GM19467 (cell line): ENCODE results near the gene LIMS4.
A peak's percentile ranks its signal among the peaks of the same experiment; 100 is the strongest.
"Not testable (repeated sequence)": the region's sequence is repeated elsewhere in the genome, so short reads cannot be mapped to it uniquely, and the experiment has no call there.

Experiments used
- ATAC-seq: cut with Tn5 transposase; IDR thresholded peaks from one replicate; pipeline ENCODE4 v1.9.1; 2021; ENCODE audit warnings: mild to moderate bottlenecking, moderate library complexity; ENCODE audit not compliant: unreplicated experiment

LIMS4 gene

GRCh38 chr2:110455080-110455670 is 17.4 kb downstream of the LIMS4 start:
- not testable (repeated sequence) for ATAC-seq

GRCh38 chr2:110450951-110451350 is 21.7 kb downstream of the LIMS4 start:
- ATAC-seq, result not testable (repeated sequence)

DNA sequence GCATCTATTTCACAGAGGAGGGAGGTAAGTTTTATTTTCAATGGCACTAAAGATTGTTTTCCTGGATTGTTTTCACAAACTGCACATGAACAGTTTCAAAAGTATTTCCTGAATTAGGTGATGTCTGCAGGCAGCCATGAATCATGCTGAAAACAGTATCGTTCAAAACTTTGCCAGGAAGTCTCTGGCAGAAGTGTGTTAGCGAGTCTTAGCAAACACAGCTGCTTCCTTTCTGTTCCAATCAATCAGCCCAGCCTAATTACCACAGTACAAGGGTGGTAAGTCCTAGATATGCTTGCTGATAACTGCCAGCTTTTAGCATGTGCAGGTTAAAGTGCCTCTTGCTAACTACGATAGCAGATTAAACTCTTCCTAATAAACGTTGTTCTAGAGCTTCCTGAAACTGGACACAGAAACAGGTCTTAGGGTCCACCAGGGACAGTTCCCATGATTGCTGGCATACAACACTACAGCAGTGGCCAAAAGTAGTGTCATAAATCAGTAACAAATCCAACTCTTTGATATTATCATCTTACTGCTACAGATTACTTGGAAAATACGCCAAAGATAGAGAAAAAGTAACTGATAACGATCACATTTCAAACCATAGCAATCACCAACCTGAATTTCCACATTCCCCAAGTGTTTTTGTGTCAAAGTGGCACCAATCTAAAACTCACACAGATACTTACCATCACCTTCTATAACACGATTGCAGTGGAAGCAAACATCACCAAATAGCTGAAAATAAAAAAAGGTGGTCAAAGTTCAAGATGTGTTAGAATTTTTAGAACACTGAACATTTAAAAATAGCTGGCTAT is 23.3 kb downstream of the LIMS4 start:
- ATAC-seq, result not testable (repeated sequence)

DNA sequence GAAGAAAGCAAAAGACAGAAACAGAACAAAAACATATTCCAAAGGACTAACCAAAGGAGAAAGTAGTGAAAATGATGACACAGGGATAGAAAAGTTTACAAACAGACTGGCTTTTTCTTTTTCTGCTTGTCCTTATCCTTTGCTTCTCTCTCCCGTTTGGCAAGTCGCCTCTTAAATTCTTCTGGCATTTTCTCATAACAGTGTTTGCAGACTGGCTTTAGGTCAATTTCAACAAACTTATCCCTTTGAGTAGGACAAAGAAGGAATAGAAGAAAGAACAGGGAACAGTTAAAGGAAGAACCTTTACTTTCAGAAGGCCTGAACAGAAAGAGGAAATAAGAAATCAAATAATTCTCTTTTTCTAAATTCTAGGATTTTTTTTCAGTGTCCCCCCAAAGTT is 26.0 kb downstream of the LIMS4 start:
- ATAC-seq, result not testable (repeated sequence)

- ATAC-seq, result not testable (repeated sequence)
Observed at GRCh38 chr2:110443305-110444005, 29.2 kb downstream of the LIMS4 start.

GRCh38 chr2:110441905-110442304 is 30.7 kb downstream of the LIMS4 start:
- not testable (repeated sequence) for ATAC-seq

- ATAC-seq, result not testable (repeated sequence)
Observed at GRCh38 chr2:110434565-110434964, 38.1 kb downstream of the LIMS4 start.

DNA sequence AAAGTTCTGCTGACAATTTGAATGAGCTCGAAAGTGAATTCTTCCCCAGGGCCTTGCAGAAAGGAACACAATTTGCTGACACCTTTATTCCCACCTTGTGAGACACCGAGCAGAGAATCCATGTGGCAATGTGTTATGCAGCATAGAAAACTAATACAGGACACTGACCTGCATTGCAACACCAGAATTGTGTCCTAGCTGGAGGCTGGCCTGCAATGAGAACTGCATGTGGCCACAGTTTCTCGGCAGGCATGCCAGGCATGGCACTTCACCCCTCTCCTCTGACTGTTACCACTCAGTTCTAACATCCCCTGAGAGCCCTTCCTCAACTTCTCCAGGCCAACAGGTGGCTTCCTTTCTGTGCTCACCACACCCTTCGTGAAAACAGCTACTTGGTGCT is 46.9 kb downstream of the LIMS4 start:
- not testable (repeated sequence) for ATAC-seq

- ATAC-seq, result not testable (repeated sequence)
Observed at GRCh38 chr2:110424421-110424820, 48.2 kb downstream of the LIMS4 start.

DNA sequence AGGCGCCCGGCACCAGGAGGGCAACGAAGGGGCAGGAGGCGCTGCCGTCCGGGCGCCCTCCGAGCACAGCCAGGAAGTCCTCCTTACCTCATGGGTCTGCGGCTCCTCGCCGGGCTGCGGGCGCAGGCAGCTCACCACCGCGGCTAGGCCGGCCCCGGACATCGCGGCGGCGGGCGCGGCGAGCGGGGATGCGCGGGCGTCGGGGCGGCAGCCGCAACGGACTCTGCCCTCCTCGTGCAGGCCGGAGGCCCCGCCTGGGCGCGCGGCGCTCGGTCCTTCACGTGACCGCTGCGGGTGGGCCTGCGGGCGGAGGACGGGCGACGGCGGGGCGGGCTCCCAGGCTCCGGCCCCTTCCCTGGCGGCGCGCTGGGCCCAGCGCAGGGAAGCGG is 49.0 kb downstream of the LIMS4 start:
- not testable (repeated sequence) for ATAC-seq

GRCh38 chr2:110422852-110423573 is 49.6 kb downstream of the LIMS4 start:
- not testable (repeated sequence) for ATAC-seq

DNA sequence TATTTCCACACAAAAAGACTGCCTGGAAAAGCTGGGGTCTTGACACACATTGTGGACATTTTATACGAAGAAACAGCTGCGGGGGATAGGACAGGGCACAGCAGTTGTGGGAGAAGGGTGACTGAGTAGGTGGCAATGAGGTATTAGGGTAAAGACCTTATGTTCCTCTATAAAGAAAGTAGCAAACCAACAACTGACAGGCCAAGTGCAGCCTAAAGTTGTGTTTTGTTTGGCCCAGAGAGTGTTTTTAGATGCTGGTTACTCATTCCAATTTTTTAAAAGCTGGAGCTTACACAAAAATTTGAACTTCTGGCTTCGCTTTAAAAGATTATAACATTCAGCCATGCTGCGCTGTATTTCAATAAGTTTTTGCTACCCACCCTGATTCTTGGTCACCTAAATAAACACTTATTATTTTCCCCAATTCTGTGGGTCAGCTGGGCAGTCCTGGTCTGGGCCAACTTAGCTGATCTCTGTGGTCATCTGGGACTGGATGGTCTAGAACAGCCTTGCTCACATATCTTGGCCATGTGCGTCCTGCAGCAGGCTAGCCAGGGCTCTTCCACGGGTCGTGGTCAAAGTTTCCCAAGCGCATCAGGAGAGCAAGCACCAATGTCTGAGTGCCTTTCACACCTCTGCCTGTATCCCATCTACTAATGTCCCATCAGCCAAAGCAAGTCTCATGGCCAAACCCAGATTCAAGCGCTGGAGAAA is 51.8 kb downstream of the LIMS4 start:
- ATAC-seq, result not testable (repeated sequence)

GRCh38 chr2:110407142-110407541 is 65.5 kb downstream of the LIMS4 start:
- ATAC-seq, result not testable (repeated sequence)

GRCh38 chr2:110404988-110405387 is 67.6 kb downstream of the LIMS4 start:
- not testable (repeated sequence) for ATAC-seq

GRCh38 chr2:110404246-110404645 is 68.4 kb downstream of the LIMS4 start:
- ATAC-seq, result not testable (repeated sequence)

DNA sequence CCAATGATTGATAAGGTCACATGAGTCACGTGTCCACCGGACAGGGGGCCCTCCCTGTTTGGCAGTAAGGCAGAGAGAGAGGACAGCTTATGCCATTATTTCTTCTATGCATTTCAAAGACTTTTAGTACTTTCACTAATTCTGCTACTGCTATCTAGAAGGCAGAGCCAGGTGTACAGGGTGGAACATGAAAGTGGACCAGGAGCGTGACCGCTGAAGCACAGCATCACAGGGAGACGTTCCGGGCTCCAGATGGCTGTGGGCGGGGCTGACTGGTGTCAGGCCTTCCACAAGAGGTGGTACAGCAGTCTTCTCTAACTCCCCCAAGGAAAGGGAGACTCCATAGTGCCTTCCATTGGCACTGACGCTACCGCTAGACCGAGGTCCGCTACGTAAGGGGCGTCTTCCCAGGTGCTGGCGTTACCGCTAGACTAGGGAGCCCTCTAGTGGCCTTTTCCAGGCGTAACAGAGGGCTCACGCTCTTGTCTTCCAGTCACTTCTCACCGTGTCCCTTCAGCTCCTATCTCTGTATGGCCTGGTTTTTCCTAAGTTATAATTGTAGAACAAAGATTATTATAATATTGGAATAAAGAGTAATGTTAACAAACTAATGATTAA is 71.5 kb downstream of the LIMS4 start:
- ATAC-seq, result peak; percentile 91

DNA sequence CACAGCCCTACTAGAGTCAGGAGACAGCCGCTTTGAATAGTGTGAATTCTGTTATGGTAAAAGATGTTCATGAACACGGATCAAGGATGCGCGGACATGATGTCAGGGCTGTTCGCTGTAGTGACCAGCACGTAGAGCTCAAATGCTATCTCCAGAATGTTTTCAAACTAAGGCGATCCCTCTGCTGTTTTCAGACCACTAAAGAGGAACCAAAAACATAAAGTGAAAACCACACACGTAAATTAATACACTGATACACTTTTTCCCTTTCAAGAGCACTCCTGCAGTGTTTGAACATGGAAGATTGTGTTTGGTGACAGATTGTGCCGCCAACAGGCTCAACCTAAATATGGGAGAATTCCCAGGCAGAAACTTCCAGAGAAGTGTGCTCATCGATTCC is 73.2 kb downstream of the LIMS4 start:
- ATAC-seq, result not testable (repeated sequence)

- not testable (repeated sequence) for ATAC-seq
Observed at GRCh38 chr2:110395990-110396389, 76.6 kb downstream of the LIMS4 start.
